Trophoblast cell (in vitro differentiated cells and primary cell): ENCODE results near the gene LIPG.
A peak's percentile ranks its signal among the peaks of the same experiment; 100 is the strongest.

Experiments used
- DNase-seq, 2 donors: peaks; one replicate each; pipeline ENCODE4 v3.0.0-alpha.2; 2016
- H2AFZ ChIP-seq: 2 replicates; pipeline ENCODE4 v1.6.1; 2013; ENCODE audit warnings: low read length, moderate library complexity, mild to moderate bottlenecking; ENCODE audit not compliant: insufficient read depth, poor library complexity
- H2AK5ac ChIP-seq: 2 replicates; pipeline ENCODE4 v1.6.1; 2013; ENCODE audit warnings: mild to moderate bottlenecking, low read length
- H2BK120ac ChIP-seq: 2 replicates; pipeline ENCODE4 v1.6.1; 2013; ENCODE audit warnings: low read length, mild to moderate bottlenecking, moderate library complexity; ENCODE audit not compliant: insufficient read depth, poor library complexity
- H2BK12ac ChIP-seq: 2 replicates; pipeline ENCODE4 v1.6.1; 2013; ENCODE audit warnings: mild to moderate bottlenecking, low read length, moderate library complexity
- H2BK5ac ChIP-seq: 2 replicates; pipeline ENCODE4 v1.6.1; 2013; ENCODE audit warnings: low read length, low read depth, moderate library complexity, mild to moderate bottlenecking; ENCODE audit not compliant: poor library complexity
- H3K14ac ChIP-seq: 2 replicates; pipeline ENCODE4 v1.6.1; 2013; ENCODE audit warnings: mild to moderate bottlenecking, low read length
- H3K18ac ChIP-seq: 2 replicates; pipeline ENCODE4 v1.6.1; 2013; ENCODE audit warnings: mild to moderate bottlenecking, low read length
- H3K23ac ChIP-seq: 2 replicates; pipeline ENCODE4 v1.6.1; 2013; ENCODE audit warnings: low read length
- H3K27ac ChIP-seq: 2 replicates; pipeline ENCODE4 v1.5.1; 2013; ENCODE audit warnings: low read depth, mild to moderate bottlenecking, inconsistent platforms, low read length, moderate library complexity
- H3K27me3 ChIP-seq: 2 replicates; pipeline ENCODE4 v1.6.1; 2013; ENCODE audit warnings: inconsistent platforms, mild to moderate bottlenecking, low read length, moderate library complexity; ENCODE audit not compliant: insufficient read depth
- H3K36me3 ChIP-seq, 2 experiments: 1 replicate in 1 of 2; 2 replicates in 1 of 2; pipeline ENCODE4 v1.6.1; 2013; ENCODE audit warnings: low read length in 2 of 2, mild to moderate bottlenecking in 2 of 2, moderate library complexity in 1 of 2; ENCODE audit not compliant: insufficient read depth in 2 of 2, control insufficient read depth in 1 of 2
- H3K4ac ChIP-seq: 2 replicates; pipeline ENCODE4 v1.6.1; 2013; ENCODE audit warnings: low read depth, mild to moderate bottlenecking, low read length, moderate library complexity
- H3K4me1 ChIP-seq, 2 experiments: 1 replicate in 1 of 2; 2 replicates in 1 of 2; pipeline ENCODE4 v1.6.1; 2013; ENCODE audit warnings: low read length in 2 of 2, mild to moderate bottlenecking in 2 of 2, moderate library complexity in 1 of 2; ENCODE audit not compliant: insufficient read depth in 2 of 2, control insufficient read depth in 1 of 2
- H3K4me2 ChIP-seq: 2 replicates; pipeline ENCODE4 v1.6.1; 2013; ENCODE audit warnings: inconsistent platforms, mild to moderate bottlenecking, low read length, moderate library complexity
- H3K4me3 ChIP-seq: 2 replicates; pipeline ENCODE4 v1.5.1; 2013; ENCODE audit warnings: mild to moderate bottlenecking, low read depth, low read length, inconsistent platforms
- H3K79me1 ChIP-seq: one replicate; pipeline ENCODE4 v1.6.1; 2013; ENCODE audit warnings: low read length
- H3K79me2 ChIP-seq: 2 replicates; pipeline ENCODE4 v1.6.1; 2013; ENCODE audit warnings: low read length, mild to moderate bottlenecking; ENCODE audit not compliant: control insufficient read depth, insufficient read depth, poor library complexity
- H3K9ac ChIP-seq: 2 replicates; pipeline ENCODE4 v1.6.1; 2013; ENCODE audit warnings: mild to moderate bottlenecking, low read length
- H3K9me3 ChIP-seq: 2 replicates; pipeline ENCODE4 v1.6.1; 2013; ENCODE audit warnings: low read depth, mild to moderate bottlenecking, control low read depth, inconsistent platforms, low read length; ENCODE audit not compliant: insufficient read depth
- H4K12ac ChIP-seq: 2 replicates; pipeline ENCODE4 v1.6.1; 2013; ENCODE audit warnings: low read depth, mild to moderate bottlenecking, low read length, moderate library complexity
- H4K8ac ChIP-seq: 2 replicates; pipeline ENCODE4 v1.6.1; 2013; ENCODE audit warnings: low read depth, mild to moderate bottlenecking, low read length, moderate library complexity
- H4K91ac ChIP-seq: one replicate; pipeline ENCODE4 v1.6.1; 2013; ENCODE audit warnings: low read depth, mild to moderate bottlenecking, low read length, moderate library complexity
- WGBS: extraction: QIAGEN DNeasy Blood & Tissue Kit; methylation state at CpG from one replicate; pipeline ENCODE4 v1.1.7; 2013; ENCODE audit warnings: missing lambda C conversion rate; ENCODE audit not compliant: insufficient read length, insufficient coverage; ENCODE audit errors: extremely low coverage; 5-methylcytosine and 5-hydroxymethylcytosine counted together

The LIPG gene

GRCh38 chr18:49645196-49645595, 83.3 kb downstream of the LIPG start:
- Histone ChIP-seq H3K4me2 (no peak overlapping the region), H3K27ac (no peak overlapping the region), H3K18ac (no peak overlapping the region), H4K91ac (no peak overlapping the region), H3K36me3 (no peaks in the 10 kb centered on the region), H4K12ac (no peak overlapping the region), H3K23ac (no peak overlapping the region), H3K4me3 (no peak overlapping the region), H4K8ac (no peak overlapping the region), H3K9ac (no peak overlapping the region), H3K4me1 (peaks cover 2% of the 10 kb centered on the region in 2 experiments), H3K14ac (no peak overlapping the region), H3K79me1 (no peaks in the 10 kb centered on the region), H3K9me3 (no peaks in the 10 kb centered on the region), H2BK12ac (no peak overlapping the region), H3K79me2 (no peaks in the 10 kb centered on the region), H2BK5ac (no peak overlapping the region), H2AFZ (no peak overlapping the region), H2BK120ac (no peak overlapping the region), H3K4ac (no peak overlapping the region), H3K27me3 (no peaks in the 10 kb centered on the region), H2AK5ac (no peak overlapping the region)
- WGBS: no CpG with 5 or more reads among the region's 3 CpGs
- DNase-seq: no peak

GRCh38 chr18:49645841-49646351, 84.0 kb downstream of the LIPG start:
- no peak overlapping the region for H3K18ac ChIP-seq
- no peaks in the 10 kb centered on the region for H3K9me3 ChIP-seq
- H4K12ac ChIP-seq: no peak overlapping the region
- H3K27ac ChIP-seq: no peak overlapping the region
- H3K4me2 ChIP-seq: no peak overlapping the region
- no peak overlapping the region for H3K4me3 ChIP-seq
- H3K36me3 ChIP-seq: no peaks in the 10 kb centered on the region
- no peak overlapping the region for H3K14ac ChIP-seq
- H2AK5ac ChIP-seq: no peak overlapping the region
- no peak overlapping the region for H2AFZ ChIP-seq
- no peaks in the 10 kb centered on the region for H3K27me3 ChIP-seq
- no peak overlapping the region for H4K8ac ChIP-seq
- H3K23ac ChIP-seq: no peak overlapping the region
- no peak overlapping the region for H2BK5ac ChIP-seq
- WGBS: no CpG with 5 or more reads among the region's 10 CpGs
- no peak overlapping the region for H3K9ac ChIP-seq
- peaks cover 2% of the 10 kb centered on the region in 2 experiments for H3K4me1 ChIP-seq
- DNase-seq: no peak
- no peak overlapping the region for H4K91ac ChIP-seq
- no peak overlapping the region for H2BK120ac ChIP-seq
- no peak overlapping the region for H3K4ac ChIP-seq
- H2BK12ac ChIP-seq: no peak overlapping the region
- H3K79me1 ChIP-seq: no peaks in the 10 kb centered on the region
- peaks cover 1% of the 10 kb centered on the region for H3K79me2 ChIP-seq

- DNase-seq: no peak
- Histone ChIP-seq H3K18ac (no peak overlapping the region), H3K9ac (no peak overlapping the region), H3K4me3 (no peak overlapping the region), H2BK120ac (no peak overlapping the region), H3K79me1 (no peaks in the 10 kb centered on the region), H3K4me1 (peaks cover 2% of the 10 kb centered on the region in 2 experiments), H3K27ac (no peak overlapping the region), H3K36me3 (no peaks in the 10 kb centered on the region), H4K8ac (no peak overlapping the region), H3K79me2 (peaks cover 1% of the 10 kb centered on the region), H3K14ac (no peak overlapping the region), H3K4me2 (no peak overlapping the region), H2BK12ac (no peak overlapping the region), H3K23ac (no peak overlapping the region), H3K4ac (no peak overlapping the region), H3K27me3 (no peaks in the 10 kb centered on the region), H3K9me3 (no peaks in the 10 kb centered on the region), H4K12ac (no peak overlapping the region), H2AFZ (no peak overlapping the region), H4K91ac (no peak overlapping the region), H2AK5ac (no peak overlapping the region), H2BK5ac (no peak overlapping the region)
- no CpG with 5 or more reads among the region's 3 CpGs for WGBS
Observed at GRCh38 chr18:49646873-49647272, 85.0 kb downstream of the LIPG start.

- Histone ChIP-seq H3K27me3 (no peaks in the 10 kb centered on the region), H3K4me2 (no peak overlapping the region), H2AFZ (no peak overlapping the region)
Observed at GRCh38 chr18:49647496-49648168, 85.8 kb downstream of the LIPG start.

More at GRCh38 chr18:49647496-49648168, 85.8 kb downstream of the LIPG start:
- Histone ChIP-seq H3K4me3 (no peak overlapping the region), H3K36me3 (no peaks in the 10 kb centered on the region), H2BK12ac (no peak overlapping the region), H2BK5ac (no peak overlapping the region), H3K79me2 (peaks cover 1% of the 10 kb centered on the region), H3K4me1 (peaks cover 2% of the 10 kb centered on the region in 2 experiments), H3K27ac (no peak overlapping the region), H3K18ac (no peak overlapping the region), H4K8ac (no peak overlapping the region), H3K9me3 (no peaks in the 10 kb centered on the region), H3K79me1 (no peaks in the 10 kb centered on the region), H4K12ac (no peak overlapping the region), H2AK5ac (no peak overlapping the region), H3K4ac (no peak overlapping the region), H3K23ac (no peak overlapping the region), H3K9ac (no peak overlapping the region), H4K91ac (no peak overlapping the region), H3K14ac (no peak overlapping the region), H2BK120ac (no peak overlapping the region)
- no CpG with 5 or more reads among the region's 8 CpGs for WGBS
- peak; percentile 93 to 95 for DNase-seq
